Keratinocyte (primary cell): ENCODE data around the gene ULK2. TPM values are rescaled to one million over a fixed set of nuclear protein-coding genes. Genes with fewer than 3 reads are reported as not detected.
A peak's percentile ranks its signal among the peaks of the same experiment; 100 is the strongest.

ENCODE experiments used
- DNase-seq: peaks from one replicate; pipeline ENCODE4 v3.0.0-alpha.2; 2011; ENCODE audit warnings: low read depth, missing footprints, low spot score
- FAIRE-seq: peaks from 2 replicates; lab custom pipeline; 2011; peaks lifted over from hg19 to GRCh38; lab: Jason Lieb, UNC
- H2AFZ ChIP-seq: 2 replicates; pipeline ENCODE4 v1.6.0; 2012; ENCODE audit warnings: low read length, control low read depth, inconsistent platforms; ENCODE audit not compliant: control insufficient read depth
- H3K27ac ChIP-seq: 2 replicates; pipeline ENCODE4 v1.5.1; 2011; ENCODE audit warnings: low read length; ENCODE audit not compliant: control insufficient read depth, insufficient read depth
- H3K27me3 ChIP-seq: 3 replicates; pipeline ENCODE4 v1.6.0; 2011; ENCODE audit warnings: low read length; ENCODE audit not compliant: control insufficient read depth, insufficient read depth; ENCODE audit errors: extremely low read depth
- H3K36me3 ChIP-seq, 2 experiments: 2 replicates in 1 of 2; 3 replicates in 1 of 2; pipeline ENCODE4 v1.5.1; 2011; ENCODE audit warnings: low read length in 2 of 2, mild to moderate bottlenecking in 1 of 2; ENCODE audit not compliant: control insufficient read depth in 2 of 2, insufficient read depth in 2 of 2; ENCODE audit errors: extremely low read depth in 1 of 2
- H3K4me1 ChIP-seq: 3 replicates; pipeline ENCODE4 v1.5.1; 2011; ENCODE audit warnings: low read length; ENCODE audit not compliant: control insufficient read depth, insufficient read depth; ENCODE audit errors: extremely low read depth
- H3K4me2 ChIP-seq: 3 replicates; pipeline ENCODE4 v1.6.0; 2011; ENCODE audit warnings: low read depth, low read length; ENCODE audit not compliant: control insufficient read depth, insufficient read depth; ENCODE audit errors: extremely low read depth
- H3K4me3 ChIP-seq, 3 experiments: fragments of 200-600 bp in 1 of 3; sonication (generic) in 1 of 3; 2 replicates in 2 of 3; 3 replicates in 1 of 3; pipeline ENCODE4 v1.5.1; 2011 to 2016; ENCODE audit warnings: low read length in 3 of 3, mild to moderate bottlenecking in 3 of 3, control low read depth in 2 of 3, inconsistent platforms in 1 of 3, low read depth in 1 of 3, mixed read lengths in 1 of 3, mixed run types in 1 of 3, moderate library complexity in 1 of 3; ENCODE audit not compliant: control insufficient read depth in 2 of 3, insufficient read depth in 2 of 3; ENCODE audit errors: extremely low read depth in 1 of 3
- H3K79me2 ChIP-seq: 2 replicates; pipeline ENCODE4 v1.6.0; 2012; ENCODE audit warnings: low read length; ENCODE audit not compliant: control insufficient read depth, insufficient read depth
- H3K9ac ChIP-seq: 3 replicates; pipeline ENCODE4 v1.6.0; 2011; ENCODE audit warnings: low read length; ENCODE audit not compliant: control insufficient read depth, insufficient read depth; ENCODE audit errors: extremely low read depth
- H3K9me1 ChIP-seq: 3 replicates; pipeline ENCODE4 v1.6.0; 2011; ENCODE audit warnings: low read length; ENCODE audit not compliant: control insufficient read depth, insufficient read depth; ENCODE audit errors: extremely low read depth
- H3K9me3 ChIP-seq: 2 replicates; pipeline ENCODE4 v1.5.1; 2012; ENCODE audit warnings: low read depth, low read length; ENCODE audit not compliant: control insufficient read depth
- H4K20me1 ChIP-seq: 3 replicates; pipeline ENCODE4 v1.6.0; 2011; ENCODE audit warnings: low read length; ENCODE audit not compliant: control insufficient read depth, insufficient read depth; ENCODE audit errors: extremely low read depth
- CTCF ChIP-seq, 3 experiments: IDR thresholded peaks in 1 of 3; conservative IDR thresholded peaks in 1 of 3; optimal IDR thresholded peaks in 1 of 3; 2 replicates in 2 of 3; 3 replicates in 1 of 3; pipeline versions ENCODE3 to v1.5.1; 2011; ENCODE audit warnings: low read length in 3 of 3, mild to moderate bottlenecking in 3 of 3, moderate library complexity in 2 of 3, control low read depth in 1 of 3, inconsistent platforms in 1 of 3; ENCODE audit not compliant: insufficient read depth in 2 of 3; ENCODE audit errors: extremely low read depth in 1 of 3
- EZH2 ChIP-seq: IDR thresholded peaks from one replicate; pipeline ENCODE4 v1.6.1; 2012; ENCODE audit warnings: inconsistent platforms, mild to moderate bottlenecking, low read length, moderate library complexity
- dilution Hi-C: fragments of 300-500 bp; cut with MboI; formaldehyde crosslinking; loops from one replicate; pipeline ENCODE4 v1.7.0; 2020; ENCODE audit warnings: low sequenced_read_pairs; ENCODE audit not compliant: extremely low pct_ligation_motif_present
- polyA plus RNA-seq, 5 experiments: library from polyadenylated mRNA; depleted of rRNA in 3 of 5; stranded (reverse) in 3 of 5; stranded (forward) in 1 of 5; unstranded in 1 of 5; fragments of >200 nt; gene quantifications; 1 replicate in 1 of 5; 2 replicates in 3 of 5; 3 replicates in 1 of 5; pipeline versions ENCODE4 v1.2.1 to v1.2.3, GENCODE V29; 2011 to 2012; ENCODE audit warnings: missing spikeins in 2 of 5, low read depth in 1 of 5, low replicate concordance in 1 of 5

The ULK2 gene
- polyA plus RNA-seq, 1 donor (not counting 4 experiments of a cell fraction or from before 2014, with no cell fraction given): 22.1 TPM

GRCh38 chr17:19763416-19763815, 104.3 kb downstream of the ULK2 start:
- Histone ChIP-seq H4K20me1 (no peaks in the 10 kb centered on the region), H3K9me1 (no peaks in the 10 kb centered on the region), H3K27ac (no peak overlapping the region), H3K79me2 (no peaks in the 10 kb centered on the region), H3K9me3 (no peaks in the 10 kb centered on the region), H3K4me1 (no peaks in the 10 kb centered on the region), H3K4me2 (no peak overlapping the region), H3K27me3 (no peaks in the 10 kb centered on the region), H3K36me3 (no peaks in the 10 kb centered on the region), H3K4me3 (no peak overlapping the region), H3K9ac (no peak overlapping the region), H2AFZ (no peak overlapping the region)
- DNase-seq (no peak), FAIRE-seq (no peak)
- TF ChIP-seq CTCF (optimal IDR thresholded peaks at IDR 0.05 in 1 of 3, IDR thresholded peaks at IDR 0.05 in 1 of 3, conservative IDR thresholded peaks at IDR 0.05 in 1 of 3; ENCODE audit: extremely low read depth in 1 of 3, insufficient read depth in 2 of 3, low read length in 3 of 3): no peak
- TF ChIP-seq EZH2: no peak
- dilution Hi-C loops: no loop called here

DNA sequence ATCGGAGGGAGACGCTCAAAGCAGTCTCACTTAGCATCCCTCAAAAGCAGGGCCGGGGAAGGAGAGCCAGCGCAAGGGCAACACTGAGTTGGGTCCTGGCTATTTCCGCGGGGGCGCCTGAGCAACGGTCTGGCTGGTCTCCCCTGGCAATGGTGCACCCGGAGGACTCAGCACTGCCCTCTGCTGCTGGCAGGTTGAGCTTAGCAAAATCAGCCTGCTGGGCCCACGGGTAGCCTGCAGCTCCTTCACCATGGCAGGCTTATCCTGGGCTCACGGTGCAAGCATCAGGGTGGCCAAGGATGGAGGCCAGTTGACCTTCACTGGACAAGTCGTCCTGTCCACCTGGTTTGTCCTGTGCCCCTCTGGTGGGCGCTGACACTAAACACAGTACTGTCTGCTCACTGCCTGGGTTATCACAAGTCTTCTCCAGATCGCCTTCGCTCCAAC, 105.2 kb downstream of the ULK2 start:
- H3K79me2 ChIP-seq: no peaks in the 10 kb centered on the region
- DNase-seq: no peak
- no peaks in the 10 kb centered on the region for H3K4me1 ChIP-seq
- no peaks in the 10 kb centered on the region for H3K36me3 ChIP-seq
- FAIRE-seq: no peak
- H3K27ac ChIP-seq: no peak overlapping the region
- H3K4me3 ChIP-seq: no peak overlapping the region
- H3K9me3 ChIP-seq: no peaks in the 10 kb centered on the region
- dilution Hi-C loops: no loop called here
- no peak overlapping the region for H3K9ac ChIP-seq
- no peak overlapping the region for H3K4me2 ChIP-seq
- no peak overlapping the region for H2AFZ ChIP-seq
- no peaks in the 10 kb centered on the region for H3K27me3 ChIP-seq
- no peaks in the 10 kb centered on the region for H4K20me1 ChIP-seq
- TF ChIP-seq EZH2 (no peak), CTCF (optimal IDR thresholded peaks at IDR 0.05 in 1 of 3, IDR thresholded peaks at IDR 0.05 in 1 of 3, conservative IDR thresholded peaks at IDR 0.05 in 1 of 3; ENCODE audit: extremely low read depth in 1 of 3, insufficient read depth in 2 of 3, low read length in 3 of 3) (peak; percentile 72 to 95 (median 91))
- H3K9me1 ChIP-seq: no peaks in the 10 kb centered on the region
